Spleen (tissue), 7 donors: ENCODE data around the gene CDR2.

Experiments used
- POLR2A ChIP-seq, 3 donors: fragments of 450-650 bp; IDR thresholded peaks; one replicate each; pipeline ENCODE4 v1.5.1; 2017; ENCODE audit warnings: antibody characterized with exemption in 3 of 3, mild to moderate bottlenecking in 1 of 3
- POLR2AphosphoS5 ChIP-seq, 3 donors: sonication (generic); formaldehyde crosslinking; IDR thresholded peaks; one replicate each; pipeline ENCODE4 v1.5.1; 2017; ENCODE audit warnings: antibody characterized with exemption in 3 of 3
- TF ChIP-seq, protein P1 (sequence below), 11 experiments: fragments of 200-600 bp in 7 of 11; fragments of 450-650 bp in 4 of 11; sonication (generic) in 4 of 11; IDR thresholded peaks in 8 of 11; conservative IDR thresholded peaks in 3 of 11; 1 replicate in 7 of 11; 2 replicates in 4 of 11; pipeline versions ENCODE4 v1.4.0 to v1.8.0; 2016 to 2021; ENCODE audit warnings: antibody characterized with exemption in 11 of 11, inconsistent platforms in 4 of 11, mild to moderate bottlenecking in 1 of 11
- donor health status: DM: no; HTN: no; CAD: no; lungs with moderate emphysema.
- donor health status: DM: no; HTN: no; CAD: no.
- donor health status: DM: no; HTN: no; CAD: no.

DNA sequence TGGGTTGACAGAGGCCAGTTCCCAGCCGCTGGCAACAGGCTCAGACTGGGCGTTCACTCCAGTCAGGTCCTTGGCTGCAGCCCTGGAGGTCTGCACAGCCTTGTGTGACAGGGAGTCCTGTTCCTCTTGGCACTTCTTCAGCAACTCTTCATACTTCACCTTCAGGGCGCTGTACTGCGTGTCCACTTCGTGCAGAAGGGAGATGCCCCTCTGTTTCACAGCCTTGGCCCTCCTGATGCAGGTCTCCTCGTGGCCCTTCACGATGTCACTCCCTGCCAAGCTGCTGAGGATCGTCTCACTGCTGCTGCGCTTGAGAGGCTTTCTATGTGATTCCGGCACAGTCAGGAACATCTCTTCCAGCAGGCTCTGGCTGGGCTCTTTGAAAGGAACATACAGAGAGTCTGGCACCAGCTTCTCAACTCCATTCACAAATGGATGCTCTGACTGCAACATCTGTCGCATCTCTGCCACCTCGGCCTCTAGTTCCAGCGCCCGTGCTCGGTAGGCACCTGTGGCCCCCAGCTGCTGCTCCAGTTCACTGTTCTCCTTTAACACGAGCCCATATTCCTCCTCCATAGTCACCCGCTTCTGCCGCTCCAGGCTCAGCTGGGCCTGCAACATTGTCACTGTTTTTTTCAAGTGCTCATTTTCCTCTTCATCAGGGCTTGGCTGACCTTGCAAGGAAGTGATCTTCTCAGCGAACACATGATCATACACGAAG, 27.2 kb downstream of the CDR2 start:
- TF ChIP-seq, protein P1, sequence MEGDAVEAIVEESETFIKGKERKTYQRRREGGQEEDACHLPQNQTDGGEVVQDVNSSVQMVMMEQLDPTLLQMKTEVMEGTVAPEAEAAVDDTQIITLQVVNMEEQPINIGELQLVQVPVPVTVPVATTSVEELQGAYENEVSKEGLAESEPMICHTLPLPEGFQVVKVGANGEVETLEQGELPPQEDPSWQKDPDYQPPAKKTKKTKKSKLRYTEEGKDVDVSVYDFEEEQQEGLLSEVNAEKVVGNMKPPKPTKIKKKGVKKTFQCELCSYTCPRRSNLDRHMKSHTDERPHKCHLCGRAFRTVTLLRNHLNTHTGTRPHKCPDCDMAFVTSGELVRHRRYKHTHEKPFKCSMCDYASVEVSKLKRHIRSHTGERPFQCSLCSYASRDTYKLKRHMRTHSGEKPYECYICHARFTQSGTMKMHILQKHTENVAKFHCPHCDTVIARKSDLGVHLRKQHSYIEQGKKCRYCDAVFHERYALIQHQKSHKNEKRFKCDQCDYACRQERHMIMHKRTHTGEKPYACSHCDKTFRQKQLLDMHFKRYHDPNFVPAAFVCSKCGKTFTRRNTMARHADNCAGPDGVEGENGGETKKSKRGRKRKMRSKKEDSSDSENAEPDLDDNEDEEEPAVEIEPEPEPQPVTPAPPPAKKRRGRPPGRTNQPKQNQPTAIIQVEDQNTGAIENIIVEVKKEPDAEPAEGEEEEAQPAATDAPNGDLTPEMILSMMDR (IDR thresholded peaks at IDR 0.05 in 8 of 11, conservative IDR thresholded peaks at IDR 0.05 in 3 of 11), result no peak
- TF ChIP-seq POLR2A (IDR thresholded peaks at IDR 0.05) (no peak), POLR2AphosphoS5 (IDR thresholded peaks at IDR 0.05) (no peak)
